Loucy (cell line): ENCODE measurements around the gene ZFYVE28.

Experiments
- CTCF ChIP-seq: fragments of 200-600 bp; sonication (generic); conservative IDR thresholded peaks from 2 replicates; pipeline ENCODE4 v1.5.1; 2014; ENCODE audit warnings: mild to moderate bottlenecking, antibody characterized with exemption, low read length
- EZH2phosphoT487 ChIP-seq: fragments of 200-600 bp; IDR thresholded peaks from 2 replicates; pipeline ENCODE4 v1.6.1; 2018; ENCODE audit warnings: antibody characterized with exemption, mild to moderate bottlenecking, moderate library complexity, borderline replicate concordance

- TF ChIP-seq CTCF (no peak), EZH2phosphoT487 (no peak)
These were observed 85.0 kb downstream of the ZFYVE28 start for GRCh38 chr4:2333356-2333841.
